ENCODE data around the gene DNAJB13.

DNAJB13 gene

GRCh38 chr11:73916435-73916834, 34.4 kb upstream of the DNAJB13 start:
- H3K79me2 ChIP-seq (ENCODE audit: insufficient read depth, low read length): no peaks in the 10 kb centered on the region
- H3K4me2 ChIP-seq (ENCODE audit: low read depth, low read length, poor library complexity, severe bottlenecking): no peak overlapping the region
- no peak for TF ChIP-seq EZH2phosphoT487 (conservative IDR thresholded peaks at IDR 0.05; ENCODE audit: low read length)
- TF ChIP-seq CTCF (IDR thresholded peaks at IDR 0.05; ENCODE audit: insufficient read depth, low read length, poor library complexity, severe bottlenecking): no peak
- H4K20me1 ChIP-seq (ENCODE audit: low read depth, low read length): no peaks in the 10 kb centered on the region
- peaks cover 4% of the 10 kb centered on the region; the same call in 1 of the 2 replicates for H3K36me3 ChIP-seq (ENCODE audit: low read length)
- H3K9me2 ChIP-seq (replicated peaks; ENCODE audit: insufficient read depth, low read length): no peaks in the 10 kb centered on the region
- H3K9me3 ChIP-seq (ENCODE audit: insufficient read depth, low read length): no peaks in the 10 kb centered on the region
- H3K4me3 ChIP-seq (ENCODE audit: insufficient read depth, low read length, poor library complexity, severe bottlenecking): no peak overlapping the region
- no peak overlapping the region for H3K9ac ChIP-seq (ENCODE audit: low read length)
- H3K27ac ChIP-seq (ENCODE audit: low read depth, low read length): no peak overlapping the region
- H2AFZ ChIP-seq (ENCODE audit: low read depth, low read length, severe bottlenecking): no peak overlapping the region
- no peaks in the 10 kb centered on the region for H3F3A ChIP-seq (ENCODE audit: insufficient read depth)
- H3K27me3 ChIP-seq (ENCODE audit: low read length): no peaks in the 10 kb centered on the region

- no peak overlapping the region for H2AFZ ChIP-seq (ENCODE audit: low read depth, low read length, severe bottlenecking)
- no peaks in the 10 kb centered on the region for H3K9me2 ChIP-seq (replicated peaks; ENCODE audit: insufficient read depth, low read length)
- H3K4me2 ChIP-seq (ENCODE audit: low read depth, low read length, poor library complexity, severe bottlenecking): no peak overlapping the region
- TF ChIP-seq EZH2phosphoT487 (conservative IDR thresholded peaks at IDR 0.05; ENCODE audit: low read length) (no peak), CTCF (IDR thresholded peaks at IDR 0.05; ENCODE audit: insufficient read depth, low read length, poor library complexity, severe bottlenecking) (no peak)
- no peaks in the 10 kb centered on the region for H4K20me1 ChIP-seq (ENCODE audit: low read depth, low read length)
- H3K79me2 ChIP-seq (ENCODE audit: insufficient read depth, low read length): no peaks in the 10 kb centered on the region
- H3K9ac ChIP-seq (ENCODE audit: low read length): no peak overlapping the region
- H3F3A ChIP-seq (ENCODE audit: insufficient read depth): peaks cover 5% of the 10 kb centered on the region; the same call in 1 of the 2 replicates
- no peak overlapping the region for H3K27ac ChIP-seq (ENCODE audit: low read depth, low read length)
- H3K36me3 ChIP-seq (ENCODE audit: low read length): peaks cover 4% of the 10 kb centered on the region; the same call in 1 of the 2 replicates
- no peak overlapping the region for H3K4me3 ChIP-seq (ENCODE audit: insufficient read depth, low read length, poor library complexity, severe bottlenecking)
- no peaks in the 10 kb centered on the region for H3K27me3 ChIP-seq (ENCODE audit: low read length)
- no peaks in the 10 kb centered on the region for H3K9me3 ChIP-seq (ENCODE audit: insufficient read depth, low read length)
Observed at GRCh38 chr11:73921180-73921579, 29.6 kb upstream of the DNAJB13 start.

- no peak overlapping the region for H3K4me3 ChIP-seq (ENCODE audit: insufficient read depth, low read length, poor library complexity, severe bottlenecking)
- no peaks in the 10 kb centered on the region for H3K9me2 ChIP-seq (replicated peaks; ENCODE audit: insufficient read depth, low read length)
- H3K9me3 ChIP-seq (ENCODE audit: insufficient read depth, low read length): no peaks in the 10 kb centered on the region
- H3K36me3 ChIP-seq (ENCODE audit: low read length): no peaks in the 10 kb centered on the region
- H2AFZ ChIP-seq (ENCODE audit: low read depth, low read length, severe bottlenecking): no peak overlapping the region
- H4K20me1 ChIP-seq (ENCODE audit: low read depth, low read length): no peaks in the 10 kb centered on the region
- TF ChIP-seq CTCF (IDR thresholded peaks at IDR 0.05; ENCODE audit: insufficient read depth, low read length, poor library complexity, severe bottlenecking) (no peak), EZH2phosphoT487 (conservative IDR thresholded peaks at IDR 0.05; ENCODE audit: low read length) (no peak)
- no peak overlapping the region for H3K9ac ChIP-seq (ENCODE audit: low read length)
- no peak overlapping the region for H3K27ac ChIP-seq (ENCODE audit: low read depth, low read length)
- no peaks in the 10 kb centered on the region for H3F3A ChIP-seq (ENCODE audit: insufficient read depth)
- H3K79me2 ChIP-seq (ENCODE audit: insufficient read depth, low read length): no peaks in the 10 kb centered on the region
- no peak overlapping the region for H3K4me2 ChIP-seq (ENCODE audit: low read depth, low read length, poor library complexity, severe bottlenecking)
- H3K27me3 ChIP-seq (ENCODE audit: low read length): no peaks in the 10 kb centered on the region
Observed at GRCh38 chr11:73929388-73929787, 21.4 kb upstream of the DNAJB13 start.

Measured in SU-DHL-6 (cell line).